Keratinocyte (primary cell): ENCODE measurements around the gene RMND5A. TPM values are rescaled to one million over a fixed set of nuclear protein-coding genes. Genes with fewer than 3 reads are reported as not detected.

ENCODE experiments used
- DNase-seq: peaks from one replicate; pipeline ENCODE4 v3.0.0-alpha.2; 2011; ENCODE audit warnings: low read depth, missing footprints, low spot score
- FAIRE-seq: peaks from 2 replicates; lab custom pipeline; 2011; peaks lifted over from hg19 to GRCh38; lab: Jason Lieb, UNC
- H2AFZ ChIP-seq: 2 replicates; pipeline ENCODE4 v1.6.0; 2012; ENCODE audit warnings: low read length, control low read depth, inconsistent platforms; ENCODE audit not compliant: control insufficient read depth
- H3K27ac ChIP-seq: 2 replicates; pipeline ENCODE4 v1.5.1; 2011; ENCODE audit warnings: low read length; ENCODE audit not compliant: control insufficient read depth, insufficient read depth
- H3K27me3 ChIP-seq: 3 replicates; pipeline ENCODE4 v1.6.0; 2011; ENCODE audit warnings: low read length; ENCODE audit not compliant: control insufficient read depth, insufficient read depth; ENCODE audit errors: extremely low read depth
- H3K36me3 ChIP-seq, 2 experiments: 2 replicates in 1 of 2; 3 replicates in 1 of 2; pipeline ENCODE4 v1.5.1; 2011; ENCODE audit warnings: low read length in 2 of 2, mild to moderate bottlenecking in 1 of 2; ENCODE audit not compliant: control insufficient read depth in 2 of 2, insufficient read depth in 2 of 2; ENCODE audit errors: extremely low read depth in 1 of 2
- H3K4me1 ChIP-seq: 3 replicates; pipeline ENCODE4 v1.5.1; 2011; ENCODE audit warnings: low read length; ENCODE audit not compliant: control insufficient read depth, insufficient read depth; ENCODE audit errors: extremely low read depth
- H3K4me2 ChIP-seq: 3 replicates; pipeline ENCODE4 v1.6.0; 2011; ENCODE audit warnings: low read depth, low read length; ENCODE audit not compliant: control insufficient read depth, insufficient read depth; ENCODE audit errors: extremely low read depth
- H3K4me3 ChIP-seq, 3 experiments: fragments of 200-600 bp in 1 of 3; sonication (generic) in 1 of 3; 2 replicates in 2 of 3; 3 replicates in 1 of 3; pipeline ENCODE4 v1.5.1; 2011 to 2016; ENCODE audit warnings: low read length in 3 of 3, mild to moderate bottlenecking in 3 of 3, control low read depth in 2 of 3, inconsistent platforms in 1 of 3, low read depth in 1 of 3, mixed read lengths in 1 of 3, mixed run types in 1 of 3, moderate library complexity in 1 of 3; ENCODE audit not compliant: control insufficient read depth in 2 of 3, insufficient read depth in 2 of 3; ENCODE audit errors: extremely low read depth in 1 of 3
- H3K79me2 ChIP-seq: 2 replicates; pipeline ENCODE4 v1.6.0; 2012; ENCODE audit warnings: low read length; ENCODE audit not compliant: control insufficient read depth, insufficient read depth
- H3K9ac ChIP-seq: 3 replicates; pipeline ENCODE4 v1.6.0; 2011; ENCODE audit warnings: low read length; ENCODE audit not compliant: control insufficient read depth, insufficient read depth; ENCODE audit errors: extremely low read depth
- H3K9me1 ChIP-seq: 3 replicates; pipeline ENCODE4 v1.6.0; 2011; ENCODE audit warnings: low read length; ENCODE audit not compliant: control insufficient read depth, insufficient read depth; ENCODE audit errors: extremely low read depth
- H3K9me3 ChIP-seq: 2 replicates; pipeline ENCODE4 v1.5.1; 2012; ENCODE audit warnings: low read depth, low read length; ENCODE audit not compliant: control insufficient read depth
- H4K20me1 ChIP-seq: 3 replicates; pipeline ENCODE4 v1.6.0; 2011; ENCODE audit warnings: low read length; ENCODE audit not compliant: control insufficient read depth, insufficient read depth; ENCODE audit errors: extremely low read depth
- EZH2 ChIP-seq: IDR thresholded peaks from one replicate; pipeline ENCODE4 v1.6.1; 2012; ENCODE audit warnings: inconsistent platforms, mild to moderate bottlenecking, low read length, moderate library complexity
- dilution Hi-C: fragments of 300-500 bp; cut with MboI; formaldehyde crosslinking; loops from one replicate; pipeline ENCODE4 v1.7.0; 2020; ENCODE audit warnings: low sequenced_read_pairs; ENCODE audit not compliant: extremely low pct_ligation_motif_present
- polyA plus RNA-seq, 5 experiments: library from polyadenylated mRNA; depleted of rRNA in 3 of 5; stranded (reverse) in 3 of 5; stranded (forward) in 1 of 5; unstranded in 1 of 5; fragments of >200 nt; gene quantifications; 1 replicate in 1 of 5; 2 replicates in 3 of 5; 3 replicates in 1 of 5; pipeline versions ENCODE4 v1.2.1 to v1.2.3, GENCODE V29; 2011 to 2012; ENCODE audit warnings: missing spikeins in 2 of 5, low read depth in 1 of 5, low replicate concordance in 1 of 5
- TF ChIP-seq, protein P1 (sequence below), 3 experiments: IDR thresholded peaks in 1 of 3; conservative IDR thresholded peaks in 1 of 3; optimal IDR thresholded peaks in 1 of 3; 2 replicates in 2 of 3; 3 replicates in 1 of 3; pipeline versions ENCODE3 to v1.5.1; 2011; ENCODE audit warnings: low read length in 3 of 3, mild to moderate bottlenecking in 3 of 3, moderate library complexity in 2 of 3, control low read depth in 1 of 3, inconsistent platforms in 1 of 3; ENCODE audit not compliant: insufficient read depth in 2 of 3; ENCODE audit errors: extremely low read depth in 1 of 3

RMND5A gene
- polyA plus RNA-seq, 1 donor (not counting 4 experiments of a cell fraction or from before 2014, with no cell fraction given) = 26.0 TPM

DNA sequence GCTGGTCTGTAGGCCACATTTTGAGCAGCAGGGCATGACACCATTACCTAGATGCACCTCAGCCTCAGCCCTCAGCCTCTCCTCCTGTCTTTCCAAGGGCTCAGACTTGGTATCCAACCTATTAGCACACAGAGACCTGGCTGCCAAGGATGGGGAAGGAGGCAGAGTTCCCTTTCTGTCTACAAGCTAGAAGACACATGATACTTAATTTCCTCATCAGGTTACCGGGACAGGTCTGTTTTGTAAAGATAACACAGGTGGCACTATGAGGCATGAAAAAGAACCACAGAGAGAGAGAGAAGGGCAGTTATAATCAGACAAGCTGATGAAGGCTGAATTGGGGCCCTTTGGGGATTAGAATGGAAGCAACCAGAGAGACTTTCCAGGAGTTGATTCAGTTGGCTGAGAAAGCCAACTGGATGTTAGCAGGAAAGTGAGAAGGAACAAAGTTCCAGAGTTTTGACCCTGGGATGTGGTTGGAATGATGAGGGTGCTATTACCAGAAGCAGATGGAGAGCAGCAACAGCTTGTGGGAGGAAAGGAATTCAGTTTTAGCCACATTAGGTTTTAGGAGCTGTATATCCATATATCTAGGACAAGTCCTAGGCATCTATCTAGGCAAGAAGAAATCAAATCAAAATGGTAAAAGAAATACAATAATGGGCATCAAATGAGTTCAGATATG lies 46.0 kb upstream of the RMND5A start:
- H3K36me3 ChIP-seq = no peaks in the 10 kb centered on the region
- no peaks in the 10 kb centered on the region for H4K20me1 ChIP-seq
- H3K4me1 ChIP-seq = peaks cover 5% of the 10 kb centered on the region
- no peaks in the 10 kb centered on the region for H3K9me1 ChIP-seq
- no peaks in the 10 kb centered on the region for H3K27me3 ChIP-seq
- H2AFZ ChIP-seq = no peak overlapping the region
- H3K9ac ChIP-seq = no peak overlapping the region
- no peak for TF ChIP-seq EZH2
- TF ChIP-seq, protein P1, sequence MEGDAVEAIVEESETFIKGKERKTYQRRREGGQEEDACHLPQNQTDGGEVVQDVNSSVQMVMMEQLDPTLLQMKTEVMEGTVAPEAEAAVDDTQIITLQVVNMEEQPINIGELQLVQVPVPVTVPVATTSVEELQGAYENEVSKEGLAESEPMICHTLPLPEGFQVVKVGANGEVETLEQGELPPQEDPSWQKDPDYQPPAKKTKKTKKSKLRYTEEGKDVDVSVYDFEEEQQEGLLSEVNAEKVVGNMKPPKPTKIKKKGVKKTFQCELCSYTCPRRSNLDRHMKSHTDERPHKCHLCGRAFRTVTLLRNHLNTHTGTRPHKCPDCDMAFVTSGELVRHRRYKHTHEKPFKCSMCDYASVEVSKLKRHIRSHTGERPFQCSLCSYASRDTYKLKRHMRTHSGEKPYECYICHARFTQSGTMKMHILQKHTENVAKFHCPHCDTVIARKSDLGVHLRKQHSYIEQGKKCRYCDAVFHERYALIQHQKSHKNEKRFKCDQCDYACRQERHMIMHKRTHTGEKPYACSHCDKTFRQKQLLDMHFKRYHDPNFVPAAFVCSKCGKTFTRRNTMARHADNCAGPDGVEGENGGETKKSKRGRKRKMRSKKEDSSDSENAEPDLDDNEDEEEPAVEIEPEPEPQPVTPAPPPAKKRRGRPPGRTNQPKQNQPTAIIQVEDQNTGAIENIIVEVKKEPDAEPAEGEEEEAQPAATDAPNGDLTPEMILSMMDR (optimal IDR thresholded peaks at IDR 0.05 in 1 of 3, IDR thresholded peaks at IDR 0.05 in 1 of 3, conservative IDR thresholded peaks at IDR 0.05 in 1 of 3; ENCODE audit: extremely low read depth in 1 of 3, insufficient read depth in 2 of 3, low read length in 3 of 3) = no peak
- no peak for FAIRE-seq
- DNase-seq = no peak
- H3K4me3 ChIP-seq = no peak overlapping the region
- H3K4me2 ChIP-seq = no peak overlapping the region
- no peak overlapping the region for H3K27ac ChIP-seq
- no peaks in the 10 kb centered on the region for H3K79me2 ChIP-seq
- H3K9me3 ChIP-seq = no peaks in the 10 kb centered on the region
- dilution Hi-C loops = no loop called here

GRCh38 chr2:86675104-86675503 lies 45.0 kb upstream of the RMND5A start:
- H3K27me3 ChIP-seq = no peaks in the 10 kb centered on the region
- FAIRE-seq = no peak
- no peak overlapping the region for H3K27ac ChIP-seq
- H2AFZ ChIP-seq = no peak overlapping the region
- no peaks in the 10 kb centered on the region for H4K20me1 ChIP-seq
- H3K36me3 ChIP-seq = no peaks in the 10 kb centered on the region
- H3K9me3 ChIP-seq = no peaks in the 10 kb centered on the region
- TF ChIP-seq, protein P1 (optimal IDR thresholded peaks at IDR 0.05 in 1 of 3, IDR thresholded peaks at IDR 0.05 in 1 of 3, conservative IDR thresholded peaks at IDR 0.05 in 1 of 3; ENCODE audit: extremely low read depth in 1 of 3, insufficient read depth in 2 of 3, low read length in 3 of 3) = no peak
- TF ChIP-seq EZH2 = no peak
- H3K4me1 ChIP-seq = peaks cover 5% of the 10 kb centered on the region
- H3K9me1 ChIP-seq = no peaks in the 10 kb centered on the region
- DNase-seq = no peak
- dilution Hi-C loops = no loop called here
- no peak overlapping the region for H3K9ac ChIP-seq
- no peaks in the 10 kb centered on the region for H3K79me2 ChIP-seq
- H3K4me2 ChIP-seq = no peak overlapping the region
- no peak overlapping the region for H3K4me3 ChIP-seq
